B cell (primary cell): Measurements from ENCODE around the gene SLC25A2. TPM values are rescaled to one million over a fixed set of nuclear protein-coding genes. Genes with fewer than 3 reads are reported as not detected.
"Not testable (repeated sequence)": the region's sequence is repeated elsewhere in the genome, so short reads cannot be mapped to it uniquely, and the experiment has no call there.

Experiments
- ATAC-seq: fragments of 200-7000 bp; cut with Tn5 transposase; one replicate; pipeline ENCODE4 v1.10.0; 2021; ENCODE audit warnings: low read depth, mild to moderate bottlenecking, moderate number of reproducible peaks, moderate library complexity
- CTCF ChIA-PET: fragments of 350-600 bp; sonication (Branson Sonifier 250); formaldehyde crosslinking; loops from one replicate; lab custom pipeline; 2021; ENCODE audit warnings: antibody characterized with exemption, inconsistent platforms; lab: Charles Lee
- POLR2A ChIA-PET: fragments of 350-600 bp; sonication (Branson Sonifier 250); formaldehyde crosslinking; loops from one replicate; lab custom pipeline; 2021; ENCODE audit warnings: antibody characterized with exemption; lab: Charles Lee
- DNase-seq: peaks from one replicate; pipeline ENCODE4 v3.0.0; 2013
- H2AFZ ChIP-seq: 2 replicates; pipeline ENCODE4 v1.6.1; 2012; ENCODE audit warnings: mild to moderate bottlenecking, low read depth, low read length; ENCODE audit not compliant: insufficient read depth, poor library complexity, severe bottlenecking
- H3K27ac ChIP-seq, 2 donors: 1 replicate in 1 of 2; 2 replicates in 1 of 2; pipeline ENCODE4 v1.5.1; 2012 to 2013; ENCODE audit warnings: low read length in 2 of 2, mild to moderate bottlenecking in 2 of 2, moderate library complexity in 1 of 2
- H3K27me3 ChIP-seq, 4 experiments: fragments of 200-600 bp in 1 of 4; sonication (generic) in 1 of 4; replicated peaks in 1 of 4; 1 replicate in 2 of 4; 2 replicates in 2 of 4; pipeline versions ENCODE4 v1.6.1 to v1.7.0; 2013 to 2016; ENCODE audit warnings: low read length in 3 of 4, mild to moderate bottlenecking in 2 of 4, mixed read lengths in 1 of 4, moderate library complexity in 1 of 4; ENCODE audit not compliant: insufficient read depth in 4 of 4, control insufficient read depth in 3 of 4; ENCODE audit errors: control extremely low read depth in 1 of 4
- H3K36me3 ChIP-seq, 2 experiments: replicated peaks in 1 of 2; 1 replicate in 1 of 2; 2 replicates in 1 of 2; pipeline versions ENCODE4 v1.6.1 to v1.7.1; 2013; ENCODE audit warnings: low read length in 1 of 2; ENCODE audit not compliant: insufficient read depth in 2 of 2, control insufficient read depth in 1 of 2; ENCODE audit errors: control extremely low read depth in 1 of 2, extremely low read depth in 1 of 2
- H3K4me1 ChIP-seq, 2 donors: fragments of 200-600 bp in 1 of 2; sonication (generic) in 1 of 2; 1 replicate in 1 of 2; 2 replicates in 1 of 2; pipeline versions ENCODE4 v1.5.1 to v1.6.1; 2013 to 2017; ENCODE audit warnings: low read length in 2 of 2; ENCODE audit not compliant: control insufficient read depth in 2 of 2, insufficient read depth in 2 of 2
- H3K4me2 ChIP-seq: replicated peaks from 2 replicates; pipeline ENCODE3; 2012; ENCODE audit warnings: mild to moderate bottlenecking, low read depth, low read length; ENCODE audit not compliant: poor library complexity, severe bottlenecking
- H3K4me3 ChIP-seq, 5 experiments: fragments of 200-600 bp in 1 of 5; sonication (generic) in 1 of 5; 1 replicate in 3 of 5; 2 replicates in 2 of 5; pipeline versions ENCODE4 v1.5.1 to v1.7.0; 2011 to 2016; ENCODE audit warnings: low read length in 4 of 5, mild to moderate bottlenecking in 4 of 5, low read depth in 2 of 5, control low read depth in 1 of 5, moderate library complexity in 1 of 5; ENCODE audit not compliant: insufficient read depth in 1 of 5; ENCODE audit errors: control extremely low read depth in 1 of 5, extremely low read depth in 1 of 5
- H3K79me2 ChIP-seq: fragments of 200-600 bp; sonication (generic); one replicate; pipeline ENCODE4 v1.6.0; 2016; ENCODE audit warnings: low read length; ENCODE audit not compliant: control insufficient read depth, insufficient read depth
- H3K9ac ChIP-seq: fragments of 200-600 bp; sonication (generic); 2 replicates; pipeline ENCODE4 v1.6.1; 2017; ENCODE audit warnings: mild to moderate bottlenecking, low read length, moderate library complexity
- H3K9me3 ChIP-seq, 3 donors: one replicate each; pipeline versions ENCODE4 v1.6.1 to v1.7.1; 2013; ENCODE audit warnings: low read length in 2 of 3; ENCODE audit not compliant: control insufficient read depth in 2 of 3, insufficient read depth in 1 of 3; ENCODE audit errors: control extremely low read depth in 1 of 3
- H4K20me1 ChIP-seq: 2 replicates; pipeline ENCODE4 v1.6.0; 2012; ENCODE audit warnings: mild to moderate bottlenecking, low read length; ENCODE audit not compliant: insufficient read depth, control insufficient read depth, poor library complexity, severe bottlenecking
- H3K27ac Mint-ChIP-seq: one replicate; pipeline ENCODE4 v1.8.0; 2021; ENCODE audit warnings: mixed read lengths
- H3K27me3 Mint-ChIP-seq: one replicate; pipeline ENCODE4 v1.8.0; 2021; ENCODE audit warnings: mixed read lengths
- H3K4me1 Mint-ChIP-seq: one replicate; pipeline ENCODE4 v1.8.0; 2021; ENCODE audit warnings: mixed read lengths
- H3K4me3 Mint-ChIP-seq: one replicate; pipeline ENCODE4 v1.8.0; 2021; ENCODE audit warnings: mixed read lengths
- H3K9me3 Mint-ChIP-seq: one replicate; pipeline ENCODE4 v1.8.0; 2022; ENCODE audit warnings: mixed read lengths; ENCODE audit not compliant: insufficient read depth
- EZH2 ChIP-seq: IDR thresholded peaks from 2 replicates; pipeline ENCODE4 v1.6.1; 2012; ENCODE audit warnings: borderline replicate concordance, low read depth, mild to moderate bottlenecking, moderate library complexity, low read length; ENCODE audit not compliant: insufficient read depth, poor library complexity, severe bottlenecking
- WGBS: methylation state at CpG from one replicate; pipeline ENCODE4 v1.1.5; 2013; ENCODE audit warnings: missing lambda C conversion rate; ENCODE audit not compliant: insufficient coverage; 5-methylcytosine and 5-hydroxymethylcytosine counted together
- intact Hi-C: fragments of 100-400 bp; cut with micrococcal nuclease; formaldehyde crosslinking; loops from one replicate; pipeline ENCODE4 v1.10.0; 2022
- polyA plus RNA-seq: library from polyadenylated mRNA; depleted of rRNA; stranded (reverse); fragments of >200 nt; gene quantifications from 2 replicates; pipeline ENCODE4 v1.2.3, GENCODE V29; 2012
- total RNA-seq, 2 donors: library from RNA; stranded (reverse); fragments of 120-200 nt in 1 of 2; gene quantifications; 1 replicate in 1 of 2; 2 replicates in 1 of 2; pipeline versions ENCODE4 v1.2.3 to v1.2.4, GENCODE V29; 2013 to 2022
- TF ChIP-seq, protein P1 (sequence below): fragments of 200-600 bp; IDR thresholded peaks from one replicate; pipeline ENCODE4 v1.8.0; 2022; ENCODE audit warnings: antibody characterized with exemption, mild to moderate bottlenecking

Gene SLC25A2
- total and polyA plus RNA-seq, 2 donors (not counting 1 experiment from before 2014, with no cell fraction given) = 0.12 to 3.6 TPM

DNA sequence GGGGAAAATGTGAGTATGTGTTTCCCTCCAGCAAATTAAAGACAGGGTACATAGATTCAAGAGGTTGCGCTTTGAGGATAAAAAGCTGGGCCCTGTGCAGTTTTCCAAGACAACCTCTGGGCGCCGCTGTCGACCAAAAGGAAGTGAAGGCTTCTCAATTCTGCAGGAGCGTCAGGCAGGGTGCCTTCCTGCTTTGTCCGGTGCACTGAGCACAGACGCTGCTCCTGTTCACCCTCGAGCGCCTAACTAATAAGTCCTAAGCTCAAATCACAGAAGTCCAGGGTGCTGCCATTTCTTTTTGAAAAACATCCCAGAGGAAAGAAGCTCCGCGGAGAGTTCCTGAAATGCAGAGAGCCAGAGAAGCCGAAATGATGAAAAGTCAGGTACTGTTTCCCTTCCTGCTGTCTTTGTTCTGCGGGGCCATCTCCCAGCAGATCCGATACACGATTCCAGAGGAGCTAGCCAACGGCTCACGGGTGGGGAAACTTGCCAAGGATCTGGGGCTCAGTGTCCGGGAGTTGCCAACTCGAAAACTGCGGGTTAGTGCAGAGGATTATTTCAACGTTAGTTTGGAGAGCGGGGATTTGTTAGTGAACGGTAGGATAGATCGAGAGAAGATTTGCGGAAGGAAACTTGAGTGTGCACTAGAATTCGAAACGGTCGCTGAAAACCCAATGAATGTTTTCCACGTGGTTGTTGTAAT lies 46.2 kb upstream of the SLC25A2 start, which contains the start of gene PCDHGB1:
TSS of gene PCDHGB1 (plus strand) at position 183 of the 703 bp plus-strand sequence. CDS start at position 345, 162 bp downstream.
- ChIA-PET CTCF (interaction anchor here (1.1 to 1.2 kb wide), 3 partner anchors 19 to 207 kb away, joined by 3 to 5 read pairs (median 3); partner anchors contain the start of gene PCDHGA1), POLR2A (no interaction called here)
- Histone ChIP-seq H3K27me3 (peaks cover 0 to 52% (median 26%) of the 10 kb centered on the region in 4 experiments), H3K36me3 (no peaks in the 10 kb centered on the region), H3K27ac (no peak within 1 kb of the TSS), H3K4me3 (peak within 1 kb of the TSS in 2 of 5 experiments; percentile 21 to 44), H3K9me3 (peaks cover 2 to 49% (median 31%) of the 10 kb centered on the region in 3 donors), H3K4me2 (peak within 1 kb of the TSS; percentile 28), H4K20me1 (no peaks in the 10 kb centered on the region), H3K9ac (no peak within 1 kb of the TSS), H3K79me2 (no peaks in the 10 kb centered on the region), H2AFZ (peak within 1 kb of the TSS; percentile 22), H3K4me1 (no peaks in the 10 kb centered on the region)
- 32% methylated on average over 29 of the region's 29 CpGs for WGBS
- TF ChIP-seq, protein P1, sequence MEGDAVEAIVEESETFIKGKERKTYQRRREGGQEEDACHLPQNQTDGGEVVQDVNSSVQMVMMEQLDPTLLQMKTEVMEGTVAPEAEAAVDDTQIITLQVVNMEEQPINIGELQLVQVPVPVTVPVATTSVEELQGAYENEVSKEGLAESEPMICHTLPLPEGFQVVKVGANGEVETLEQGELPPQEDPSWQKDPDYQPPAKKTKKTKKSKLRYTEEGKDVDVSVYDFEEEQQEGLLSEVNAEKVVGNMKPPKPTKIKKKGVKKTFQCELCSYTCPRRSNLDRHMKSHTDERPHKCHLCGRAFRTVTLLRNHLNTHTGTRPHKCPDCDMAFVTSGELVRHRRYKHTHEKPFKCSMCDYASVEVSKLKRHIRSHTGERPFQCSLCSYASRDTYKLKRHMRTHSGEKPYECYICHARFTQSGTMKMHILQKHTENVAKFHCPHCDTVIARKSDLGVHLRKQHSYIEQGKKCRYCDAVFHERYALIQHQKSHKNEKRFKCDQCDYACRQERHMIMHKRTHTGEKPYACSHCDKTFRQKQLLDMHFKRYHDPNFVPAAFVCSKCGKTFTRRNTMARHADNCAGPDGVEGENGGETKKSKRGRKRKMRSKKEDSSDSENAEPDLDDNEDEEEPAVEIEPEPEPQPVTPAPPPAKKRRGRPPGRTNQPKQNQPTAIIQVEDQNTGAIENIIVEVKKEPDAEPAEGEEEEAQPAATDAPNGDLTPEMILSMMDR = peak; percentile 31
- TF ChIP-seq EZH2 = no peak
- Mint-ChIP-seq H3K27ac (no peak within 1 kb of the TSS), H3K4me1 (peaks cover 3% of the 10 kb centered on the region), H3K4me3 (peak within 1 kb of the TSS; percentile 55), H3K9me3 (peaks cover 13% of the 10 kb centered on the region), H3K27me3 (peaks cover 58% of the 10 kb centered on the region)
- DNase-seq = peak; percentile 29
- no peak for ATAC-seq
- intact Hi-C loops = no loop called here

DNA sequence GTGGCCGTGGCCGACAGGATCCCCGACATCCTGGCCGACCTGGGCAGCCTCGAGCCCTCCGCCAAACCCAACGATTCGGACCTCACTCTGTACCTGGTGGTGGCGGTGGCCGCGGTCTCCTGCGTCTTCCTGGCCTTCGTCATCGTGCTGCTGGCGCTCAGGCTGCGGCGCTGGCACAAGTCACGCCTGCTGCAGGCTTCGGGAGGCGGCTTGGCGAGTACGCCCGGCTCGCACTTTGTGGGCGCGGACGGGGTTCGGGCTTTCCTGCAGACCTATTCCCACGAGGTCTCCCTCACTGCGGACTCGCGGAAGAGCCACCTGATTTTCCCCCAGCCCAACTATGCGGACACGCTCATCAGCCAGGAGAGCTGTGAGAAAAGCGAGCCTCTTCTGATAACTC lies 42.2 kb upstream of the SLC25A2 start:
- DNase-seq, H4K20me1 ChIP-seq, H3K4me2 ChIP-seq, CTCF ChIA-PET, H3K27ac Mint-ChIP-seq, H3K4me3 ChIP-seq, H3K9ac ChIP-seq, H3K4me1 Mint-ChIP-seq, intact Hi-C loops, POLR2A ChIA-PET, ATAC-seq, H3K4me3 Mint-ChIP-seq, H3K9me3 Mint-ChIP-seq, H3K4me1 ChIP-seq, H3K79me2 ChIP-seq, H2AFZ ChIP-seq, H3K27ac ChIP-seq, H3K36me3 ChIP-seq: not testable (repeated sequence)
- WGBS = 31% methylated on average over 7 of the region's 35 CpGs
- Histone ChIP-seq H3K27me3 (peaks cover 0 to 55% (median 31%) of the 10 kb centered on the region in 4 experiments), H3K9me3 (peaks cover 2 to 49% (median 34%) of the 10 kb centered on the region in 3 donors)
- H3K27me3 Mint-ChIP-seq = peaks cover 67% of the 10 kb centered on the region
